SK-N-SH (cell line): Measurements from ENCODE around the gene RPL7A. TPM values are rescaled to one million over a fixed set of nuclear protein-coding genes. Genes with fewer than 3 reads are reported as not detected.

Source experiments
- CTCF ChIA-PET: fragments of 300-600, 350-600 bp; formaldehyde crosslinking; extraction: SDS; loops from one replicate; lab custom pipeline; 2021; lab: Yijun Ruan, JAX
- POLR2A ChIA-PET: fragments of 350-600 bp; sonication (Branson Sonifier 250); formaldehyde crosslinking; extraction: SDS; loops from one replicate; lab custom pipeline; 2020; ENCODE audit warnings: antibody characterized with exemption, inconsistent platforms; lab: Yijun Ruan, JAX
- DNase-seq: peaks from one replicate; pipeline ENCODE4 v3.0.0; 2012
- H2AFZ ChIP-seq: fragments of 200-600 bp; sonication (generic); 2 replicates; pipeline ENCODE4 v1.8.1; 2016; ENCODE audit warnings: antibody characterized with exemption, mild to moderate bottlenecking, low read depth
- H3F3A ChIP-seq: fragments of 200-600 bp; sonication (generic); replicated peaks from 2 replicates; pipeline ENCODE3; 2016; ENCODE audit warnings: antibody characterized with exemption, mild to moderate bottlenecking; ENCODE audit not compliant: insufficient read depth
- H3K27ac ChIP-seq, 2 experiments: fragments of 200-500 bp in 1 of 2; fragments of 200-600 bp in 1 of 2; sonication (Bioruptor generic) in 1 of 2; sonication (generic), shearing (Covaris generic) in 1 of 2; 2 replicates each; pipeline versions ENCODE4 v1.5.1 to v1.6.1; 2014 to 2016; ENCODE audit warnings: low read depth in 2 of 2, inconsistent platforms in 1 of 2, low read length in 1 of 2, mild to moderate bottlenecking in 1 of 2, mixed read lengths in 1 of 2
- H3K27me3 ChIP-seq: fragments of 200-600 bp; sonication (generic), shearing (Covaris generic); 2 replicates; pipeline ENCODE4 v1.6.1; 2016; ENCODE audit warnings: mixed run types; ENCODE audit not compliant: insufficient read depth
- H3K36me3 ChIP-seq, 2 experiments: fragments of 200-500 bp in 1 of 2; fragments of 200-600 bp in 1 of 2; sonication (Bioruptor generic) in 1 of 2; sonication (generic) in 1 of 2; replicated peaks in 1 of 2; 2 replicates each; pipeline versions ENCODE3 to v1.5.1; 2014 to 2016; ENCODE audit warnings: low read length in 1 of 2, mild to moderate bottlenecking in 1 of 2; ENCODE audit not compliant: insufficient read depth in 2 of 2, control insufficient read depth in 1 of 2
- H3K4me1 ChIP-seq, 2 experiments: fragments of 200-500 bp in 1 of 2; fragments of 200-600 bp in 1 of 2; sonication (Bioruptor generic) in 1 of 2; sonication (generic), shearing (Covaris generic) in 1 of 2; 2 replicates each; pipeline versions ENCODE4 v1.5.1 to v1.6.1; 2014 to 2016; ENCODE audit warnings: low read depth in 1 of 2, low read length in 1 of 2, mixed run types in 1 of 2; ENCODE audit not compliant: insufficient read depth in 2 of 2, control insufficient read depth in 1 of 2
- H3K4me2 ChIP-seq: fragments of 200-600 bp; sonication (generic), shearing (Covaris generic); 2 replicates; pipeline ENCODE4 v1.6.1; 2017; ENCODE audit warnings: mixed run types
- H3K4me3 ChIP-seq, 2 experiments: fragments of 200-500 bp in 1 of 2; fragments of 200-600 bp in 1 of 2; sonication (Bioruptor generic) in 1 of 2; sonication (generic), shearing (Covaris generic) in 1 of 2; 2 replicates each; pipeline versions ENCODE4 v1.5.1 to v1.8.1; 2014 to 2016; ENCODE audit warnings: low read depth in 2 of 2, inconsistent platforms in 1 of 2, low read length in 1 of 2, mild to moderate bottlenecking in 1 of 2, mixed read lengths in 1 of 2, moderate library complexity in 1 of 2
- H3K79me2 ChIP-seq: fragments of 200-600 bp; sonication (generic); 2 replicates; pipeline ENCODE4 v1.8.1; 2017; ENCODE audit warnings: mild to moderate bottlenecking; ENCODE audit not compliant: insufficient read depth
- H3K9ac ChIP-seq: fragments of 200-600 bp; sonication (generic); 2 replicates; pipeline ENCODE4 v1.6.1; 2017; ENCODE audit warnings: mixed run types
- H3K9me2 ChIP-seq: fragments of 200-600 bp; sonication (generic); 2 replicates; pipeline ENCODE4 v1.6.1; 2017; ENCODE audit warnings: mixed run types
- H3K9me3 ChIP-seq: fragments of 200-600 bp; sonication (generic); 2 replicates; pipeline ENCODE4 v1.6.1; 2017; ENCODE audit warnings: mixed run types, mild to moderate bottlenecking, moderate library complexity
- H4K20me1 ChIP-seq: fragments of 200-600 bp; sonication (generic); 2 replicates; pipeline ENCODE4 v1.6.1; 2017; ENCODE audit warnings: mild to moderate bottlenecking, mixed run types; ENCODE audit not compliant: insufficient read depth
- CTCF ChIP-seq: fragments of 200-600 bp; sonication (generic); IDR thresholded peaks from 2 replicates; pipeline ENCODE4 v1.6.1; 2017; ENCODE audit warnings: antibody characterized with exemption, mild to moderate bottlenecking, moderate library complexity
- ELF1 ChIP-seq: IDR thresholded peaks from 2 replicates; pipeline ENCODE4 v1.4.0; 2012
- EP300 ChIP-seq, 2 experiments: IDR thresholded peaks; 2 replicates each; pipeline versions ENCODE4 v1.4.0 to v1.6.1; 2012; ENCODE audit warnings: borderline replicate concordance in 1 of 2, low read depth in 1 of 2, low read length in 1 of 2
- GABPA ChIP-seq: IDR thresholded peaks from 2 replicates; pipeline ENCODE4 v1.4.0; 2012; ENCODE audit warnings: low read depth, mild to moderate bottlenecking
- GATA2 ChIP-seq: sonication (generic); formaldehyde crosslinking; IDR thresholded peaks from 2 replicates; pipeline ENCODE4 v1.5.0; 2020; ENCODE audit warnings: mild to moderate bottlenecking, missing genetic modification reagents
- MEF2A ChIP-seq: IDR thresholded peaks from 2 replicates; pipeline ENCODE4 v1.4.0; 2012; ENCODE audit warnings: low read depth, borderline replicate concordance
- NRF1 ChIP-seq: IDR thresholded peaks from 2 replicates; pipeline ENCODE4 v1.6.1; 2012; ENCODE audit warnings: low read depth, mild to moderate bottlenecking, low read length
- RAD21 ChIP-seq: IDR thresholded peaks from 2 replicates; pipeline ENCODE4 v1.6.1; 2012; ENCODE audit warnings: mild to moderate bottlenecking, low read length
- RFX5 ChIP-seq: IDR thresholded peaks from 2 replicates; pipeline ENCODE4 v1.6.1; 2012; ENCODE audit warnings: mild to moderate bottlenecking, improper control_type of control experiment, low read length
- SMC3 ChIP-seq: IDR thresholded peaks from 2 replicates; pipeline ENCODE4 v1.6.1; 2012; ENCODE audit warnings: low read depth, low read length, improper control_type of control experiment
- TAF1 ChIP-seq: IDR thresholded peaks from 2 replicates; pipeline ENCODE4 v1.6.1; 2012; ENCODE audit warnings: low read depth, mild to moderate bottlenecking, low read length, moderate library complexity, borderline replicate concordance
- TEAD4 ChIP-seq: IDR thresholded peaks from 2 replicates; pipeline ENCODE4 v1.4.0; 2012; ENCODE audit warnings: mild to moderate bottlenecking, borderline replicate concordance; ENCODE audit not compliant: insufficient read depth
- YY1 ChIP-seq: IDR thresholded peaks from 2 replicates; pipeline ENCODE4 v1.4.0; 2012; ENCODE audit warnings: low read depth, mild to moderate bottlenecking
- WGBS: methylation state at CpG from one replicate; pipeline ENCODE4 v1.1.6; 2017; ENCODE audit warnings: low lambda C conversion rate; 5-methylcytosine and 5-hydroxymethylcytosine counted together
- polyA plus RNA-seq, 3 experiments: library from polyadenylated mRNA; depleted of rRNA; stranded (reverse); fragments of >200 nt; gene quantifications; 2 replicates each; pipeline ENCODE4 v1.2.3, GENCODE V29; 2012
- TF ChIP-seq, protein P1 (sequence below): IDR thresholded peaks from 2 replicates; pipeline ENCODE4; 2012
- TF ChIP-seq, protein P2 (sequence below): IDR thresholded peaks from 2 replicates; pipeline ENCODE4 v1.6.1; 2012; ENCODE audit warnings: mild to moderate bottlenecking, low read depth, low read length, moderate library complexity
- TF ChIP-seq, protein P3 (sequence below): fragments of 150-350 bp; IDR thresholded peaks from 2 replicates; pipeline ENCODE4 v1.6.1; 2016; ENCODE audit warnings: mild to moderate bottlenecking, low read depth, low read length
- TF ChIP-seq, protein P4 (sequence below): IDR thresholded peaks from 2 replicates; pipeline ENCODE4 v1.4.0; 2012; ENCODE audit warnings: low read depth, borderline replicate concordance

Gene RPL7A
- polyA plus RNA-seq, 1 of the 3 experiments (the other 2 are of a cell fraction) = 4,121 TPM

GRCh38 chr9:133366435-133366834 is 18.4 kb downstream of the RPL7A start:
- no peak overlapping the region for H3K9ac ChIP-seq
- H2AFZ ChIP-seq = no peak overlapping the region
- DNase-seq = no peak
- H3K36me3 ChIP-seq = peaks cover 36 to 80% of the 10 kb centered on the region in 2 experiments
- peaks cover 82% of the 10 kb centered on the region for H4K20me1 ChIP-seq
- H3K9me3 ChIP-seq = no peaks in the 10 kb centered on the region
- WGBS = 93% methylated on average over 9 of the region's 11 CpGs
- no peak overlapping the region for H3K4me2 ChIP-seq
- H3K27me3 ChIP-seq = no peaks in the 10 kb centered on the region
- CTCF ChIA-PET = interaction anchor here (1.3 to 2.7 kb wide), 3 partner anchors 9 to 24 kb away, joined by 4 to 7 read pairs (median 7); partner anchors contain the start of genes SURF1 and SURF2
- POLR2A ChIA-PET = interaction anchor here (0.7 to 1.0 kb wide), 2 partner anchors 19 to 305 kb away, joined by 3 to 4 read pairs; partner anchors contain the start of genes MED22 and RPL7A
- H3K4me1 ChIP-seq = peaks cover 0 to 26% of the 10 kb centered on the region in 2 experiments; a peak in 2 of 4 replicates
- no peak overlapping the region for H3K27ac ChIP-seq
- TF ChIP-seq, protein P1, sequence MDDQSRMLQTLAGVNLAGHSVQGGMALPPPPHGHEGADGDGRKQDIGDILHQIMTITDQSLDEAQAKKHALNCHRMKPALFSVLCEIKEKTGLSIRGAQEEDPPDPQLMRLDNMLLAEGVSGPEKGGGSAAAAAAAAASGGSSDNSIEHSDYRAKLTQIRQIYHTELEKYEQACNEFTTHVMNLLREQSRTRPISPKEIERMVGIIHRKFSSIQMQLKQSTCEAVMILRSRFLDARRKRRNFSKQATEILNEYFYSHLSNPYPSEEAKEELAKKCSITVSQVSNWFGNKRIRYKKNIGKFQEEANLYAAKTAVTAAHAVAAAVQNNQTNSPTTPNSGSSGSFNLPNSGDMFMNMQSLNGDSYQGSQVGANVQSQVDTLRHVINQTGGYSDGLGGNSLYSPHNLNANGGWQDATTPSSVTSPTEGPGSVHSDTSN = no peak
- TF ChIP-seq, protein P2, sequence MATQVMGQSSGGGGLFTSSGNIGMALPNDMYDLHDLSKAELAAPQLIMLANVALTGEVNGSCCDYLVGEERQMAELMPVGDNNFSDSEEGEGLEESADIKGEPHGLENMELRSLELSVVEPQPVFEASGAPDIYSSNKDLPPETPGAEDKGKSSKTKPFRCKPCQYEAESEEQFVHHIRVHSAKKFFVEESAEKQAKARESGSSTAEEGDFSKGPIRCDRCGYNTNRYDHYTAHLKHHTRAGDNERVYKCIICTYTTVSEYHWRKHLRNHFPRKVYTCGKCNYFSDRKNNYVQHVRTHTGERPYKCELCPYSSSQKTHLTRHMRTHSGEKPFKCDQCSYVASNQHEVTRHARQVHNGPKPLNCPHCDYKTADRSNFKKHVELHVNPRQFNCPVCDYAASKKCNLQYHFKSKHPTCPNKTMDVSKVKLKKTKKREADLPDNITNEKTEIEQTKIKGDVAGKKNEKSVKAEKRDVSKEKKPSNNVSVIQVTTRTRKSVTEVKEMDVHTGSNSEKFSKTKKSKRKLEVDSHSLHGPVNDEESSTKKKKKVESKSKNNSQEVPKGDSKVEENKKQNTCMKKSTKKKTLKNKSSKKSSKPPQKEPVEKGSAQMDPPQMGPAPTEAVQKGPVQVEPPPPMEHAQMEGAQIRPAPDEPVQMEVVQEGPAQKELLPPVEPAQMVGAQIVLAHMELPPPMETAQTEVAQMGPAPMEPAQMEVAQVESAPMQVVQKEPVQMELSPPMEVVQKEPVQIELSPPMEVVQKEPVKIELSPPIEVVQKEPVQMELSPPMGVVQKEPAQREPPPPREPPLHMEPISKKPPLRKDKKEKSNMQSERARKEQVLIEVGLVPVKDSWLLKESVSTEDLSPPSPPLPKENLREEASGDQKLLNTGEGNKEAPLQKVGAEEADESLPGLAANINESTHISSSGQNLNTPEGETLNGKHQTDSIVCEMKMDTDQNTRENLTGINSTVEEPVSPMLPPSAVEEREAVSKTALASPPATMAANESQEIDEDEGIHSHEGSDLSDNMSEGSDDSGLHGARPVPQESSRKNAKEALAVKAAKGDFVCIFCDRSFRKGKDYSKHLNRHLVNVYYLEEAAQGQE = no peak
- TF ChIP-seq RAD21 (no peak), ELF1 (no peak), MEF2A (no peak), GATA2 (CRISPR knock-in tag) (no peak), YY1 (no peak), NRF1 (no peak), TAF1 (no peak), CTCF (no peak), SMC3 (no peak), EP300 (IDR thresholded peaks at IDR 0.05; ENCODE audit: borderline replicate concordance in 1 of 2, low read depth in 1 of 2, low read length in 1 of 2) (no peak), RFX5 (no peak), TEAD4 (no peak), GABPA (no peak)
- TF ChIP-seq, protein P3, sequence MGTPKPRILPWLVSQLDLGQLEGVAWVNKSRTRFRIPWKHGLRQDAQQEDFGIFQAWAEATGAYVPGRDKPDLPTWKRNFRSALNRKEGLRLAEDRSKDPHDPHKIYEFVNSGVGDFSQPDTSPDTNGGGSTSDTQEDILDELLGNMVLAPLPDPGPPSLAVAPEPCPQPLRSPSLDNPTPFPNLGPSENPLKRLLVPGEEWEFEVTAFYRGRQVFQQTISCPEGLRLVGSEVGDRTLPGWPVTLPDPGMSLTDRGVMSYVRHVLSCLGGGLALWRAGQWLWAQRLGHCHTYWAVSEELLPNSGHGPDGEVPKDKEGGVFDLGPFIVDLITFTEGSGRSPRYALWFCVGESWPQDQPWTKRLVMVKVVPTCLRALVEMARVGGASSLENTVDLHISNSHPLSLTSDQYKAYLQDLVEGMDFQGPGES = no peak
- TF ChIP-seq, protein P4, sequence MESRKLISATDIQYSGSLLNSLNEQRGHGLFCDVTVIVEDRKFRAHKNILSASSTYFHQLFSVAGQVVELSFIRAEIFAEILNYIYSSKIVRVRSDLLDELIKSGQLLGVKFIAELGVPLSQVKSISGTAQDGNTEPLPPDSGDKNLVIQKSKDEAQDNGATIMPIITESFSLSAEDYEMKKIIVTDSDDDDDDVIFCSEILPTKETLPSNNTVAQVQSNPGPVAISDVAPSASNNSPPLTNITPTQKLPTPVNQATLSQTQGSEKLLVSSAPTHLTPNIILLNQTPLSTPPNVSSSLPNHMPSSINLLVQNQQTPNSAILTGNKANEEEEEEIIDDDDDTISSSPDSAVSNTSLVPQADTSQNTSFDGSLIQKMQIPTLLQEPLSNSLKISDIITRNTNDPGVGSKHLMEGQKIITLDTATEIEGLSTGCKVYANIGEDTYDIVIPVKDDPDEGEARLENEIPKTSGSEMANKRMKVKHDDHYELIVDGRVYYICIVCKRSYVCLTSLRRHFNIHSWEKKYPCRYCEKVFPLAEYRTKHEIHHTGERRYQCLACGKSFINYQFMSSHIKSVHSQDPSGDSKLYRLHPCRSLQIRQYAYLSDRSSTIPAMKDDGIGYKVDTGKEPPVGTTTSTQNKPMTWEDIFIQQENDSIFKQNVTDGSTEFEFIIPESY = no peak
- peaks cover 88% of the 10 kb centered on the region for H3K79me2 ChIP-seq
- peaks cover 21% of the 10 kb centered on the region for H3F3A ChIP-seq
- no peaks in the 10 kb centered on the region for H3K9me2 ChIP-seq
- H3K4me3 ChIP-seq = no peak overlapping the region
